NCI-H1417 treated with DMSO at 0.1 percent for 48 hours (cell line): Measurements from ENCODE around the gene XPNPEP3.
"Not testable (repeated sequence)": the region's sequence is repeated elsewhere in the genome, so short reads cannot be mapped to it uniquely, and the experiment has no call there.

Source experiments
- DNase-seq: peaks from one replicate; lab custom pipeline; 2025; lab: John Stamatoyannopoulos, UW

XPNPEP3 gene

DNA sequence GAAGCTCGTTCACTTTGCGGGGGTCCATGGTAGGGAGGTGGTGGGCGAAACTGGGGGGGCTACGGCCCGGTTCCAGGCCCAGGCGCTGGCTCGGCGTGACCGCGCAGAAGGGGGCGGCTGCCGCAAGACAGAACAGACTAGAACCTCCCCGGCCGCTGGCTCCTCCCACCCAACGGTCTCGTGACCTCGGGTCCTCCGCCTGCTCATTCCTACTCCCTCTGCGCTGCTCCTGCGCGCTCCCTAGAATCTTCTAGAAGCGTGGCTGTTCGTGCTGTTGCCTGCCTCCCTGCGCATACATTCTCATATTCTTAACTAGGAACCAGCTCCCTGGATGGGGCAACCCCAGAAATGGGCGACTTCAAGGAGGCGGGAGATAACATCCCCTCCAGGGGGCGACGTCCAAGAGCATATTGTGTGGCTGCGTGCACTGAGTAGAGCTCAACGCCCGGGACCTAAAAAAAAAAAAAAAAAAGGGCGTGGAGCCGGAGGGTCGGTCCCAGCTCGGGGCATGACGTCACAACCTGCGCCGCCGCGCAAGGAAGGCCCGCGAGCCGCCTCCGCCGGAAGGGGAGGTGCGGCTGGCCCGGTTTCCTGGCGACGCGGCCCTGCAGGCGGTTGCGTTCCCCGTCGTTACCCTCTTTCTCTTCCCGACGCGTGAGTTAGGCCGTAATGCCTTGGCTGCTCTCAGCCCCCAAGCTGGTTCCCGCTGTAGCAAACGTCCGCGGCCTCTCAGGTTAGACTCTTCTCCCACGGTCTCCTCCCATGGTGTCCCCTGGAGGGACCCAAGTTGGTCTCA, at the start of gene XPNPEP3, which contains the start of gene ST13:
Gene XPNPEP3 (plus strand): TSS at position 636 of the 796 bp plus-strand sequence. CDS start 34 bp downstream, at position 670.
Gene ST13 (minus strand): TSS at position 127 of the 796 bp plus-strand sequence. CDS start 99 bp downstream, at position 28.
- peak; percentile 82 for DNase-seq

DNA sequence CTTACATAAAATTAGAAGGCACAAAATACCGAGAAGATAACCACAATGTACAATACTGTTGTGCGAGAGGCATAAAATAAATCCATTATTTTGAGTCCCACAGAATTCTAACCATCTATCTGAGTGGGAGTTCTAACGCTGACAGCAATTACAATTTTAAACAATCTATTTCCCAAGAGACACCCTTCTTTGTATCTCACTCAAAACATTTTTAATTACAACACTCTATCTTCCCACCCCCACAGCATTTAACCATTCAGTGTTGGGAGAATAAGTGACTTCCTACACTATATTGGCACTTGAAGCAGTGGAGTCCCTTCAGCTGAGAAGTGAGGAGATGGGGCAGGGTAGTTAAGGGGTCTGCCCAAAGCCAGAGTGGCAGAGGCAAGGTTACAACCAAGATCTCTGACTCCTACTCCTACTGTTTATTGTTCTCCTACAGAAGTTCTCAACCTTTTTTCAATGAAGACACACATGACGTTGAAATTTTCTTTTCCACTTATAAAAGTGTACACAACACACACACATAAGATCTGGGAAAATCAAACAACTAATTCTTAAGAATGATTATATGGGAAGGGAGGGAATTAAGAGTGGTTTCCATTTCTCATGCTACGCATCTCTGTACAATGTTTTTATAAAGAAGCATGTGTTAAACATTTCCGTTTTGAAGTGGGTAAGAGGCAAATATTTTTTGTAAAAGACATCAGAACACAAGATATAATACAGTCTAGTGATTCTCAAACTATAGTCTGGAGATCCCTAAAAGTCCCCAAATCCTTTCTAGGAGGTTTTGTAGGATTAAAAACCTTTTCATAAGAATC, 48.7 kb upstream of the XPNPEP3 start:
- no peak for DNase-seq

DNA sequence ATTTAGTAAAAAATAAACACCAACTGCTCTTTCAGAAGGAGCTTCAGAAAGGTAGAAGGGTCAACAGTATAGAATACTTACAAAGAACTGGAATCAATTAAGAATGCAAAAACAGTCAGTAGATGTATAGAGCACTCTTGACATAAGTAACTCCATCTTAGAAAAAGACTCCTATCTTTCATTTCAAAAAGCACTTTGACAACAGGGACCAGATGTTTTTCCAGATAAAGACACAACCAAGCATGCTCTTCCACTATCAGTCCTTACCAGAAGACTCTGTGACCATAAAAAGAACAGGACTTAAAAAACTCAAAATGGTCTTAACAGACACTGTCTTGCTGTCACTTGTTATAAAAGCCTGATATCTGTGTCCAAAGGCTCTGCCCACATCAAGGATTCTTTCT, 43.0 kb upstream of the XPNPEP3 start:
- no peak for DNase-seq

DNA sequence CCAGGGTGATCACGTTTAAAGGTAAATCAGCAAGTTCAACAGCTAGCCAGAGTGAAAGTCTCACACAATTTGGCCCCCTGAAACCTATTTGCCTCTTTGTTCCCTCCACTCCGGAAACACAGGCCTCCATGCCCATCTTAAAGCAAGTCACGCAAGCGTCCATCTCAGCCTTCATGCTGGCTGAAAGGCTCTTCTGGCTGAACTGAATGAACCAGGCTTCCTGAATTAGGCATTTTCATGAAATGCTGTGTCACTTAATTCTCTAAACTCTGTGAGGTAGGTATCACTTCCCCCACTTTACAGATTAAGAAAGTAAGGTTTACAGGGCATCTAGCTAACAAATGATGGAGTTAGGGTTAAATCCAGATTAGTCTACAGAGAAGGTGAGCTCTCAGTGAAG, 39.2 kb upstream of the XPNPEP3 start:
- no peak for DNase-seq

DNA sequence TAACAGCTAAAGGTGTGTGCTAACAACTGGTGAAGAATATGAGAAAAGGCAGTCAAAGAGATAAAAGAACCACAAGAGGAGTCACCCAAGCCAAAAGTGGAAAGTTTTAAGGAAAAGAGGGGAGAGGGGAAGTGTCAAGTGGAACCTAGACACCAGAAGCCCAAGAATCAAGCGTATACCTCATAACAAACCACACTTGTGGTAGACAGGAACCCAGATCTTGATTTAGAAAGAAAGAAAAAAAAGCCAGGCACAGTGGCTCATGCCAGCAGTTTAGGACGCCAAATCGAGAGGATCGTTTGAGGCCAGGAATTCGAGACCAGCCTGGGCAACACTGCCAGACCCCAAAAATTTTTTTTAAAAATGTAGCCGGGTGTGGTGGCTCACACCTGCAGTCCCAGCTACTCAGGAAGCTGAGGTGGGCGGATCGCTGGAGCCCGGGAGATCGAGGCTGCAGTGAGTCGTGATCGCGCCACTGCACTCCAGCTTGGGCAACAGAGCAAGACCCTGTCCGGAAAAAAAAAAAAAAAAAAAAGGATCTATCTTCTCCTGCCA, 38.7 kb upstream of the XPNPEP3 start:
- no peak for DNase-seq

DNA sequence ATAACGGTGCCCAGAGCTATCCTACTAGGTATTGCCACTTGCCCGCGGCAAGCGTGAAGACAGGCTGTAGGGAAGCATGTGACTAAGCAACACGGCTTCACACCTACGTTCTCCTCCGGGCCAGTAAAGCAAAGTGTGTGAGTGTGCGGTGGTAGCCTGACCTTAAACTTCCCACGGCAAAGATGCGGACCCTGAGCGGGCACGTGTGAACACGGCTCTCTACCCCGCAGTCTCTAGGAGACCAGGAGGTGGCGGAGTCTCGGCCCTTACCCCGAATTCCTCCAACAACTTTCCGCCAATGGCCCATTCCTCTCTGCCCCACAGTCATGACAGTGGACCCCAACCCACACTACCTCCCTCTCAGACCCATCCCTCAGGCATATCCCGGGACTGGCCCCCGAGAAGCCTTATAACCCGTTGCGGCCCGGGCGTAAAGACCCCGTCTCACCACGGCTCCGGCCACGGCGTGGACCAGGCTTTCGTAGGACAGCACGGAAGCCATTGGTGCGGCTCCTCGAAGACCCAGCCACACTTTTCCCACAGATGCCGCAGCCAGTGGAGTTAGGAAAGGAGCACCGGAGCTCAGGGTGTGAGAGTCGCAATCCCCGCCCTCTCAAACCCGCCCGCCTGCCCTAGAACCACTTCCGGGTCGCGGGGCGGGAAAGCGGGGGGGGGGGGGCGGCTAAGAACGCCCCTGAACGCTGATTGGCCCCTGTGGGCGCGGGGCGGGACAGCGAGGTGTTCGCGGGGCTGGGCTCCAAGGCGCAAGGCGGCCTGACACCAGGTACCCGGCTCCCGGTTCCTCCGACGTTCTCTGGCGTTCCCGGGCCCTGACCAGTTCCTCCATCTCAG, 38.0 kb upstream of the XPNPEP3 start, which contains the start of gene SLC25A17:
Gene SLC25A17 (minus strand): TSS at position 600 of the 852 bp plus-strand sequence. CDS start 98 bp downstream, at position 502.
- peak; percentile 19 for DNase-seq

DNA sequence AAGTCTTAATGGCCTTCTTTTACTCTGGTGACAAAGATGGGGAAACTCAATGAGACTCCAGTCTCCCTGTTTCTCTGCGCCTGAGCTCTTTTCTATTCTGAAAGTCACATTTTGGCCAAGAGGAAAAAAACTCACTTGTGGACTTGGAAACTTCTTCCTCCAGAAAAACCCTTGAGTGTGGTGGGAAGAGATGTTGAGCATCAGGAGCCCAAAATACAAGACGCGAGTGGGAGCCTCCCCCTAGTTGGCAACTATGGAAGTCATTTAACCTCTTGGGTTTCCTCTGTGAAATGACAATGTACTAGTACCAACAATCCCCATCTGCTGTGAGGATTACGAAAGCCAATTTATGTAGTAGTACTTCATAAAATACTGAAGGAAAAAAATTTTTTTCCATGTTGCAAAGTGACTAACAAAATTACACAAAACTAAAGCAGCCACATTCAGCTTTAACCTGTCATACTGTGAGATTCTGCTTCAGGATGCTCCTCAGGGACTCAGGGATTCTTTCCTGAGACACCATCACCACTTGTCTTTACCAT, 37.3 kb upstream of the XPNPEP3 start:
- DNase-seq = no peak

DNA sequence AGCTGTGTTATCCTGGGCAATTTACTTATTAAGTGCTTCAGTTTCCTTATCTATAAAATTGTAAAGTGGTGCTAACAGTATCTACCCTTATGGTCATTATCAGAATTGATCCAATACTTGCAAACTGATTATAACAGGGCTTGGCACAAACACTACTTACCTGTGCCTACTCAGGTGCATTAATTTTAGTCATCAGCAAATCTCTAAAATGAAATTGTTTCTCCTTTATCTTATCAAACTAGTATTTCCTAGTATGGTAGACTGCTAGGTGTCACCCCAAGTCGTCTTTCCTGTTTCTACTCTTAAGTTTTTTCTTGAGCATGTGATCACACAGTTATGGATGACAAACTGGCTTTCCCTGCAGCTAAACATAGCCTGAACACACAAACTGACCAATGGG, 33.5 kb upstream of the XPNPEP3 start:
- no peak for DNase-seq

DNA sequence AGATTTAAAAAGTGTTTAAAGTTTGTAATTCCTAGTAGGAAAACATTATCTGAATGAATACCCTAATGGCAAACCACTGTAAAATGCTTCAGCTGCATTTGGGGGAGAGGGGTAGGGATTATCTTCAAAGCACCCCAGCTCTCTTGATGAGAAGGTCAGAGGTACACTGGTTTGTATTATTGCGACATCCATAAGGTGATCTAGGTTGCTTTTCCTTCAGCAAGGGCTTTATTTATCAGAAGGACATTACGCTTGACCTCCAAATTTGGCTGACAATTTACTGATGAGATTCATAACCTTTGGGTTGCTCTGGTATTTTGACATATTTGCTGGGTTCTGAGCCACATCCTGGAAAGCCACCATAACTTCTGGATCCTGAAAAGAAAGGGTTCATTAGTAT, 30.7 kb upstream of the XPNPEP3 start:
- not testable (repeated sequence) for DNase-seq

DNA sequence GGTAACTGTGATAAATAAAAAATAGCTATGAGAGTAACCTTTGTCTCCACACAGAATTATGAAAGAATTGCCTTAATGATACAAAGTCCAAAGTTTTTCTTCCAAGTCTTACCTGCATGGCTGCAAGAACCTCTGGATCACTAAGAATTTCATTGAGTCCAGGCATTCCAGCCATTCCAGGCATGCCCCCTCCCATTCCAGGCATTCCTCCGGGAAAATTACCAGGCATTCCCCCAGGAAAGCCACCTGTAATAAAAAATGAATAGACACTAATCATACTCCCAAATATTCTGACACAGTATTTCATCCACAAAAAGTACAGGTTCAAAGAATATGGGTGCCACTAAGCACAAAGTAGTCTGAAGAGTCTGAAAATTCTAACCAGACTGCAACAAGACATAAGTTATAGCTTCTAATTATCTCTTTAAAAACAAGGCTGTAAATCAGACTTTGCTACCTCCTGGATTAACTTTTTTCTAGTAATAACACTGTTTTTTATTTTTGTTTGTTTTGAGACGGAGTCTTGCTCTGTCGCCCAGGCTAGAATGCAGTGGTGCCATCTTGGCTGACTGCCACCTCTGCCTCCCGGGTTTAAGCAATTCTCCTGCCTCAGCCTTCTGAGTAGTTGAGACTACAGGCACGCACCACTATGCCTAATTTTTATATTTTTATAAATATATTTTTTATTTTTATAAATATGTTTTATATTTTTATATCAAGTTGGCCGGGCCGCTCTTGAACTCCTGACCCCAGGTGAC, 29.8 kb upstream of the XPNPEP3 start:
- no peak for DNase-seq

DNA sequence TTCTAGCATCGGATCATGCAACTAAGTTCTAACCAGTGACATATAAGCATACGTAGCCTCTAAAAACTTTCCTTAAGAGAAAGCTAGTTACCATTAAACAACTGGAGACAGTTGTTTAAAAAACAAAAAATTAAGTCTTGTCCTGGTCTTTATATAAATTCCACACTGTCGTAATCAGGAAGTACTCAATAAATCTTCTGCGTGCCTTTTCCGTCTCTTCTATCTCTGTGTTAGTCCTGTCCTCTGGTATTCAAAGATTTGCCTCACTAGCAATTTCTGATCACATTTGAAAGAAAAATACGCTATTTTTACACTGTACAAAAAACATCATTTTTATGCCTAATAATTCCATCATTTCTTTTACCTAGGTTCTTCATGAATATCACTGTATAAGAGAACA, 27.8 kb upstream of the XPNPEP3 start:
- DNase-seq = no peak

DNA sequence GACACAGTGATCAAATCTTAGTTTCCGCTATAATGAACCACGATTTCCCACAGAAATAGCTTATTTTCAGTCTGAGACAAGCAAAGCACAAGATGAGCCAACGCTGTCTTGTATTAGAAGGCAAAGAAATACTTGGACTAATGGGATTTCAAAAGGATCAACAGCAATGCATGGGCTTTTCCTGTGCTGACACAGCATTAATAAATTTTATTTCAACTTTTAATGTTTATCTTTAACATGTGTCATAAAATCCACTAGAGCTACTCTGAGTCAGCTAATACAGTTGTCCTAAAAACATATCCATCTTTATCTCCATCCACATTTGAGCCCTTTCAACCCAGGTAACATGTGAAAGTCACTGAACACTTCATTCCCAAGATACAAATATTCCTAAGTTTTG, 22.3 kb upstream of the XPNPEP3 start:
- no peak for DNase-seq

DNA sequence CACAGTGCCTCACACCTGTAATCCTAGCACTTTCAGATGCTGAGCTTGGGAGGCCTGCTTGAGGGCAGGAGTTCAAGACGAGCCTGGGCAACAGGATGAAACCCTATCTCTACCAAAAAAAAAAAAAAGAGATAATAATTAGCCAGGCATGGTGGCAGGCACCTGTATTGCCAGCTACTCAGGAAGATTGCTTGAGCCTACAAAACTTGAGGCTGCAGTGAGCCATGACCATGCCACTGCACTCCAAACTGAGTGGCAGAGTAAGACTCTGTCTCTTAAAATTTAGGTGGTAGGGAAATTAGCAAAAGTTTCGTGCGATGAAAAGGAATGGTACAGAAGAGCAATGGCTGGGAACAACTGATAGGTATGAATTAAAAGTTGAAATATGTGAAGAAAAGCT, 18.5 kb upstream of the XPNPEP3 start:
- no peak for DNase-seq

DNA sequence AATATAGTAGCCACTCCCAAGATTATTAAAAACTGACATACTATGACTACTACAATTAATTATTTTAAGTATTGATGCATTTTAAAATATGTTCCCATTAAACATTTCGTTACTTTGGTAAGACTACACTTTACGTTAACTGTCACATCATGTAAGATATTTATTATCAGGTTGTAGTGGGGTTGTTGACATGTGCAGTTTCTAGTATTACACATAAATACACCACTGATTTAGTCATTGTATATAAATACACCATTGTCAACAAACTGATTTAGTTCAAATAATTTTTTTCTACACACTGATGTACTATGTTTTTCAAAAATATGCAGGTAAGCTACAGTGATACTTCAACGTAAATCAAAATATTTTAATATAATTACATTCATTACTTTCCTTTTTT, 12.0 kb upstream of the XPNPEP3 start:
- DNase-seq = no peak

DNA sequence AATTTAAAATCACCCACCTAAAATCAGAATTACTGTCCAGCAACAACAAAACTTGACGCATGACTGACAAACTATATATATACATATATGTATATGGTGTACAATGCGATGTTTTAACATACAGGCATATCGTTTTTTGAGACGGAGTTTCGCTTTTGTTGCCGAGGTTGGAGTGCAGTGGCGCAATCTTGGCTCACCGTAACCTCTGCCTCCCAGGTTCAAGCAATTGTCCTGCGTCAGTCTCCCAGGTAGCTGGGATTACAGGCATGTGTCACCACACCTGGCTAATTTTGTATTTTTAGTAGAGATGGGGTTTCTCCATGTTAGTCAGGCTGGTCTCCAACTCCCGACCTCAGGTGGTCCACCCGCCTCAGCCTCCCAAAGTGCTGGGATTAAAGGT, 11.1 kb upstream of the XPNPEP3 start:
- DNase-seq = not testable (repeated sequence)

DNA sequence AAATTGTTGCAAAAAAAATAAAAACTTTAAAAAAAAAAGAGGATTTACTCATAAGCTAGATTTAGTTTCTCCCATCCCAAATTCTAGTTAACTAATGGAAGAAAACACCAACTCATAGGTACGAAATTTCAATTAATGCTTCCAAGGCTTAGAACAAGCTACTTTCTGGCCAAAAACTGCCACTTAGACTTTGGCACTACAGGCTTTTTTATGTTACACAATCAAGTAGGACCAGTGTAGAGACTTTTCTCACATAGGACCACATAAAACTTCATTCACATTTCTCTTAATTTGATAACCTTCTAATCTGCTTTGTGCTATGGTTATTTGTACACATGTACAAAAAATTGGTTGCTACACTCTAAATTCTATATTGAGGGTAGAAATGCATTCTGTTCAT, 3.6 kb upstream of the XPNPEP3 start:
- DNase-seq = no peak

DNA sequence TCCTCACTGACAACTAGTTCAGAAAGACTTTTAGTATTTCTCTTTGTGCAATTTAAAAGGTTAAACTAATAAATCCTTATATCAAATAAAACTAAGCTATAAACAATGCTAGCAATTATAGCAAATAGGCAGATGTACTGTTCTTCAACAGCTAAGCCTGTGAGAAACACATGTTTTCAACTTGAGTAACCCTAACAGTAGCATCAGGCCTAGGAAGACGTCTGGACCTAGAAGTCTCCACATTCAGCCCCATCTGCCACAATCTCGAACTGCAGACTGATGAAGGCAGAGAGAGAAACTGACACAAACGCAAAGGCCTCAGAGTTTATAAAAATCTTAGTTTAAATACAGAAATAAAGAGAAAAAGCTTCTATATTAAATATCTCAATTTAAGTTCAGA, 3.0 kb upstream of the XPNPEP3 start:
- DNase-seq = no peak

DNA sequence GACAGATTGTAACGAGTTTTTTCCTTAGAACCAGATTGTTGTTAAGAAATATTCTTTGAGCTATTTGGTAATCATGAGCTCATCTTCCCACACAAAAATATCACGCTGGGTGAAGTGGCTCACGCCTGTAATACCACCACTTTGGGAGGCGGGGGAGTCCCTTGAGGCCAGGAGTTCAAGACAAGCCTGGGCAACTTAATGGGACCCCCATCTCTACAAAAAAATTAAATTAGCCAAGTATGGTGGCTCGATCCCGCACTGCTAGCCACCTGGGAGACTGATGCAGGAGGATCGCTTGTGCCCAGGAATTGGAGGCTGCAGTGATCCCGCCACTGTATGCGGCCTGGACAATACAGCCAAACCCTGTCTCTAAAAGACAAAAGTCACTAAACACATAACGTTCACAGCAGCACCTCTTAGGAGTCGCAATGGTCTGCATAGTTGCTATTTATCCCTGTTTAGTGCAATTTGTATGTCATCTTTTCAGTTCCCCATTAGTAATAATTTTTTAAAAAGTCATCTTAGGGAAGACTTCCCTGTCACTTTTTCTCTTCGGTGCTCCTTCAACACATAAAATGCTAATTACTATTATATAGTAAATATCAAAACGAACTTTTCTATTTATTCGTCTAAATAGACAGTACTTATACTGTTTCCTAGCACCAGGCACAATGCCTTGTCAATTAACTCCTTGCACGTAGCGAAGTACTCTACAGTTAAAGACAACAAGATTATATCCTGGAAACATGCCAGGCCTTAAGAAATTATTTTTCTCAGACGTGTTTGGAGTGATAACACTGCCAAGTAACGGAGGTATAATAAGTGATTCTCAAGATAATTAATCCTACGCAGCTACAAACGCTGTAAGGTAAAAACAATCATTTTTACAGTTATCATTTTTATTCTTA, 1.6 kb upstream of the XPNPEP3 start:
- no peak for DNase-seq

DNA sequence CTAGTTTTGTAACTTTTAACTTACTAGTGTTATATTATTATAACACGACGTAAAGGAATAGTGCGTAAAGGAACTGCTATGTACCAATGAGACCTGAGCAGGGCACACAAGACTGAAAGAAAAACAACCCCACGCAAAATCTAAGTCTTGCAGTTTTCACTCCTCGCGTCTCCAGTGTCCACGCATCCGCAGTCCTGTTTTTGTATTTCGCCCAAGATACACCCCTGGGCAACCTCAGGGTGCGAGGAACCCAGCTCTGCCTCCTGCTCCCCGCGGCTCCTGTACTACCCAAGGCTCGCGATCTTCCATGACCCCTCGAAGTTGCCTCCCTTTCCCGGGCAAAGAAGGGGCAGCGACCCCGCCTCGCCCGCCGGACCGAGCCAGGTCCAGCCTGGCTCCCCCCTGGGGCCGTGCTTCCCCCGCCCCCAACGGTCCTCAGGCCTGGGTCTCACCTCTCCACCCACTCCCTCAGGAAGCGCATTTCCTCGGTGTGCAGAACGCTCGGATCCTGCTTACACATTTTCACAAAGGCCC, 902 bp upstream of the XPNPEP3 start:
- no peak for DNase-seq
